Parathyroid adenoma (tissue), 2 donors: Measurements from ENCODE around the gene NSUN7.

Source experiments
- H2AFZ ChIP-seq: fragments of 300-600 bp; sonication (generic); one replicate; pipeline ENCODE4 v1.7.0; 2017; ENCODE audit warnings: antibody characterized with exemption, mild to moderate bottlenecking
- H3K27ac ChIP-seq: fragments of 300-600 bp; sonication (generic); one replicate; pipeline ENCODE4 v1.7.0; 2017
- H3K27me3 ChIP-seq: fragments of 300-600 bp; sonication (generic); one replicate; pipeline ENCODE4 v1.7.0; 2017; ENCODE audit warnings: low read length; ENCODE audit not compliant: control insufficient read depth, insufficient read depth
- H3K36me3 ChIP-seq: fragments of 300-600 bp; sonication (generic); one replicate; pipeline ENCODE4 v1.7.0; 2017; ENCODE audit warnings: low read length; ENCODE audit not compliant: control insufficient read depth, insufficient read depth
- H3K4me1 ChIP-seq: fragments of 300-600 bp; sonication (generic); one replicate; pipeline ENCODE4 v1.7.0; 2017; ENCODE audit warnings: control low read depth
- H3K4me2 ChIP-seq: fragments of 300-600 bp; sonication (generic); one replicate; pipeline ENCODE4 v1.7.0; 2017; ENCODE audit warnings: low read length
- H3K4me3 ChIP-seq: fragments of 300-600 bp; sonication (generic); one replicate; pipeline ENCODE4 v1.7.0; 2017; ENCODE audit warnings: low read depth, low read length
- H3K79me2 ChIP-seq: fragments of 300-600 bp; sonication (generic); one replicate; pipeline ENCODE4 v1.7.0; 2017; ENCODE audit warnings: control low read depth
- H3K9ac ChIP-seq: fragments of 300-600 bp; sonication (generic); one replicate; pipeline ENCODE4 v1.7.0; 2017; ENCODE audit warnings: mild to moderate bottlenecking
- H3K9me3 ChIP-seq: fragments of 300-600 bp; sonication (generic); one replicate; pipeline ENCODE4 v1.7.0; 2017; ENCODE audit warnings: low read length; ENCODE audit not compliant: control insufficient read depth
- TF ChIP-seq, protein P1 (sequence below): fragments of 300-600 bp; sonication (generic); IDR thresholded peaks from one replicate; pipeline ENCODE4 v1.7.0; 2017; ENCODE audit warnings: antibody characterized with exemption, mild to moderate bottlenecking
- donor health status: primary hyperparathyroidism.

The NSUN7 gene

DNA sequence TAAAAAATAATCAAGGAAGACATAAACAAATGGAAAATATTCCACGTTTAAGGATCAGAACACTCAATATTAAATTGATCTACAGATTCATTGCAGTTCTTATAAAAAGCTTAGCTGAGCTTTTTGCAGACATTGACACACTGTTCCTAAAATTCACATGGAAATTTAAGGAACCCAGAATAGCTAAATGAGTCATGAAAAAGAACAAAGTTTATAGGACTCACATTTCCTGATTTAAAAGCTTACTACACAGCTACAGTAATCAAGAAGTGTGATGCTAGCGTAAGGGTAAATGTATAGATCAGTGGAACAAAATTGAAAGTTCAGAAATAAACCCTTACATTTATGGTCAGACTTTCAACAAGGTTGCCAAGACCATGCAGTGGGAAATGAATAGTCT, 33.1 kb downstream of the NSUN7 start:
- no peaks in the 10 kb centered on the region for H3K4me1 ChIP-seq
- H3K4me2 ChIP-seq: no peak overlapping the region
- no peaks in the 10 kb centered on the region for H3K79me2 ChIP-seq
- H3K9ac ChIP-seq: no peak overlapping the region
- no peaks in the 10 kb centered on the region for H3K9me3 ChIP-seq
- H3K27ac ChIP-seq: no peak overlapping the region
- no peaks in the 10 kb centered on the region for H3K36me3 ChIP-seq
- TF ChIP-seq, protein P1, sequence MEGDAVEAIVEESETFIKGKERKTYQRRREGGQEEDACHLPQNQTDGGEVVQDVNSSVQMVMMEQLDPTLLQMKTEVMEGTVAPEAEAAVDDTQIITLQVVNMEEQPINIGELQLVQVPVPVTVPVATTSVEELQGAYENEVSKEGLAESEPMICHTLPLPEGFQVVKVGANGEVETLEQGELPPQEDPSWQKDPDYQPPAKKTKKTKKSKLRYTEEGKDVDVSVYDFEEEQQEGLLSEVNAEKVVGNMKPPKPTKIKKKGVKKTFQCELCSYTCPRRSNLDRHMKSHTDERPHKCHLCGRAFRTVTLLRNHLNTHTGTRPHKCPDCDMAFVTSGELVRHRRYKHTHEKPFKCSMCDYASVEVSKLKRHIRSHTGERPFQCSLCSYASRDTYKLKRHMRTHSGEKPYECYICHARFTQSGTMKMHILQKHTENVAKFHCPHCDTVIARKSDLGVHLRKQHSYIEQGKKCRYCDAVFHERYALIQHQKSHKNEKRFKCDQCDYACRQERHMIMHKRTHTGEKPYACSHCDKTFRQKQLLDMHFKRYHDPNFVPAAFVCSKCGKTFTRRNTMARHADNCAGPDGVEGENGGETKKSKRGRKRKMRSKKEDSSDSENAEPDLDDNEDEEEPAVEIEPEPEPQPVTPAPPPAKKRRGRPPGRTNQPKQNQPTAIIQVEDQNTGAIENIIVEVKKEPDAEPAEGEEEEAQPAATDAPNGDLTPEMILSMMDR: no peak
- H3K4me3 ChIP-seq: no peak overlapping the region
- H3K27me3 ChIP-seq: no peaks in the 10 kb centered on the region
- no peak overlapping the region for H2AFZ ChIP-seq

DNA sequence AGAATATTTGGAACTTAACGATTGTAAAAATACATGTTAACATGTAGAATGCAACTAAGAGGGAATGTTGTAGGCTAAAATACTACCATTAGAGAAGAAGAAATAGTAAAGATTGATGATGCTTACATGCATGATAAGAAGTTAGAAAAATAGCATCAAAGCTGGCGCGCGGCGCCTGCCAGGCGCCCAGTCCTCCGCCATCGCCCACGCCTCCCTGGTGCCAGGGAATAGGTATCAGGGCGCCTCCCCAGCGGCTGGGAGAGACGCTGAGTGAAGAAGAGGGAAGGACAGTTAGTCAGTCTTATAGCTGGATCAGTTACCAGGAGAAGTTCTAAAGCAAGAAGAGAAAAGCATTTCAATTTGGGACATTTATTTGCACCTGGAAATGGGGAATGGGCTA, 36.0 kb downstream of the NSUN7 start:
- H3K27me3 ChIP-seq: no peaks in the 10 kb centered on the region
- H3K79me2 ChIP-seq: no peaks in the 10 kb centered on the region
- H3K9me3 ChIP-seq: no peaks in the 10 kb centered on the region
- no peak overlapping the region for H2AFZ ChIP-seq
- H3K27ac ChIP-seq: no peak overlapping the region
- H3K9ac ChIP-seq: no peak overlapping the region
- H3K4me2 ChIP-seq: no peak overlapping the region
- H3K4me3 ChIP-seq: no peak overlapping the region
- H3K4me1 ChIP-seq: no peaks in the 10 kb centered on the region
- H3K36me3 ChIP-seq: no peaks in the 10 kb centered on the region
- TF ChIP-seq, protein P1: no peak

DNA sequence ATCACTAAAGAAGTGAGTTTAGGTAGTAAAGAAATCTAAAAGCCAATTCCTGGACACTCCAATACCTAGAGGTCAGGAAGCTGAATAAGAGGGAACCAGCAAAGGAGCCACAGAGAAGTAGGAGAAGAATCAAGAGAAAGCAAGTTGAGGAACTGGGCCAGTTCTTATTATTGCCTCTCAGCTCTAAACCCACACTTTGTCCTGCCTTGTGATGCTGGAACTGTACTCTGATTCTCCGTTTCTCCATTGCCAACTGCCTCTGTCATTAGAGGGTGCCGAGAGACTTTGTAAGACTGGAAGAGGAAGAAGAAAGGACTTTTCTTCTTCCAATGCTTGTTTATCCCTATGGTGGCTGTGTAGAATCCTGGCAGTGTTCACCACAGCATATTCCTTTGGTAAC, 38.6 kb downstream of the NSUN7 start:
- no peaks in the 10 kb centered on the region for H3K36me3 ChIP-seq
- no peaks in the 10 kb centered on the region for H3K79me2 ChIP-seq
- H2AFZ ChIP-seq: no peak overlapping the region
- H3K4me2 ChIP-seq: no peak overlapping the region
- no peak overlapping the region for H3K4me3 ChIP-seq
- no peaks in the 10 kb centered on the region for H3K4me1 ChIP-seq
- H3K9ac ChIP-seq: no peak overlapping the region
- H3K27me3 ChIP-seq: no peaks in the 10 kb centered on the region
- H3K9me3 ChIP-seq: no peaks in the 10 kb centered on the region
- TF ChIP-seq, protein P1: no peak
- no peak overlapping the region for H3K27ac ChIP-seq

DNA sequence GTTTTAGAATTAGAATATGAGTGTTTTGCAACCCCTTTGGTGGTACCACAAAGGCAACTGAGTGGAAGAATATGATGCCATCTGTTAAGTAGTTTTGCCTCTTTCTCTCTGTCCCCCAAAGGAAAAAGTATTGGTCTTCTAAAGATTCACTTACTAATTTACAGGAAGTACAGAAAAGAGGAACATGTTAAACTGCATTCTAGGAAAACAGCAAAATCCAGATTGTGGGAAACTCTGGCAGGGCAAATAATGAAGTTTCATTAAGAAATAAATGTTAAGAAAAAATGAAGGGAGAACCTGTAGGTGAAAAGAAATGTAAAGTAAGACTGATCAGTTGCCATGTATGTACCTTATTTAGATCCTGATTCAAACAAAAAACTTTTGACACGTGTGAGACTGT, 39.3 kb downstream of the NSUN7 start:
- no peaks in the 10 kb centered on the region for H3K36me3 ChIP-seq

DNA sequence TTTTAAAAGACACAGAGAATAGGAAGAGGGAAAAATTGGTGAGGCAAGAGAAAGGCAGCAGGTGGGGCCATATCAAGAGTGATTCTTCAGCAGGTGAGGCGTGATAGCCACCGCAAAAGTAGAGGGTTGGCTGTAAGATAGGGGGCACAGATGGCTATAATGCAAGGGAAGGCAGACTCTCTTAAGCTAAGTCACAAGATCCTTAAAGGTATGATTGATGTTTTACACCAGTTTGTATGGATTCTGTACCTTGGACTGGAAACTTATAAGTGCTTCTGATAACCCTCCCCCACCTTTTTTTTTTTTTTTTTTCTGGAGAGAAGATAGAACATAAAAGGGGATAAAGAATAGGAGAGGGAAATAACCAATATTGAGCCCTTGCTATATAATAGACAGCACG, 40.0 kb downstream of the NSUN7 start:
- no peak overlapping the region for H3K4me2 ChIP-seq
- no peak overlapping the region for H3K27ac ChIP-seq
- no peaks in the 10 kb centered on the region for H3K36me3 ChIP-seq
- H3K4me1 ChIP-seq: no peaks in the 10 kb centered on the region
- H2AFZ ChIP-seq: no peak overlapping the region
- no peaks in the 10 kb centered on the region for H3K9me3 ChIP-seq
- no peaks in the 10 kb centered on the region for H3K27me3 ChIP-seq
- no peak overlapping the region for H3K4me3 ChIP-seq
- H3K79me2 ChIP-seq: no peaks in the 10 kb centered on the region
- TF ChIP-seq, protein P1: no peak
- H3K9ac ChIP-seq: no peak overlapping the region

More for the DNA sequence above, 39.3 kb downstream of the NSUN7 start:
- Histone ChIP-seq H3K4me2 (no peak overlapping the region), H3K9me3 (no peaks in the 10 kb centered on the region), H3K27ac (no peak overlapping the region), H3K4me3 (no peak overlapping the region), H3K9ac (no peak overlapping the region), H3K27me3 (no peaks in the 10 kb centered on the region), H2AFZ (no peak overlapping the region), H3K79me2 (no peaks in the 10 kb centered on the region), H3K4me1 (no peaks in the 10 kb centered on the region)
- TF ChIP-seq, protein P1: no peak
